T-helper 17 cell (primary cell): ENCODE results near the gene ASB4. TPM values are rescaled to one million over a fixed set of nuclear protein-coding genes. Genes with fewer than 3 reads are reported as not detected.
"Not testable (repeated sequence)": the region's sequence is repeated elsewhere in the genome, so short reads cannot be mapped to it uniquely, and the experiment has no call there.

Experiments
- ATAC-seq: fragments of 150-1000 bp; cut with Tn5 transposase; 2 replicates; pipeline ENCODE4 v1.10.0; 2021; ENCODE audit warnings: mild to moderate bottlenecking, moderate library complexity
- DNase-seq, 3 donors: peaks; one replicate each; pipeline versions ENCODE4 v3.0.0 to v3.0.0-alpha.2; 2020 to 2021
- H3K9me3 ChIP-seq: one replicate; pipeline ENCODE4 v1.7.0; 2013; ENCODE audit warnings: low read length, mild to moderate bottlenecking; ENCODE audit not compliant: control insufficient read depth, poor library complexity, severe bottlenecking
- H3K27ac Mint-ChIP-seq: one replicate; pipeline ENCODE4 v1.8.0; 2022; ENCODE audit warnings: mild to moderate bottlenecking, moderate library complexity, mixed read lengths
- H3K27me3 Mint-ChIP-seq: one replicate; pipeline ENCODE4 v1.8.0; 2022; ENCODE audit warnings: mixed read lengths
- H3K36me3 Mint-ChIP-seq: one replicate; pipeline ENCODE4 v1.8.0; 2022; ENCODE audit warnings: low read depth, mixed read lengths
- H3K4me1 Mint-ChIP-seq: one replicate; pipeline ENCODE4 v1.8.0; 2022; ENCODE audit warnings: mild to moderate bottlenecking, mixed read lengths
- H3K4me3 Mint-ChIP-seq: one replicate; pipeline ENCODE4 v1.8.0; 2022; ENCODE audit warnings: mild to moderate bottlenecking, moderate library complexity, mixed read lengths
- total RNA-seq, 4 donors: library from RNA in 2 of 4; stranded (reverse) in 2 of 4; gene quantifications; one replicate each; pipeline ENCODE4 v1.2.3 and lab custom pipeline; 2022 to 2026

ASB4 gene
- total RNA-seq = not detected
- 0 reads per million in 2 donors for total RNA-seq (lab: John Stamatoyannopoulos, UW)

GRCh38 chr7:95485391-95486123 lies at the start of gene ASB4:
Gene ASB4 (plus strand): TSS chr7:95485943. CDS start chr7:95485972, 29 bp downstream.
- no peaks in the 10 kb centered on the region for H3K4me1 Mint-ChIP-seq
- no peak for DNase-seq
- ATAC-seq = no peak
- H3K9me3 ChIP-seq = no peaks in the 10 kb centered on the region
- H3K36me3 Mint-ChIP-seq = no peaks in the 10 kb centered on the region
- peaks cover 13% of the 10 kb centered on the region for H3K27me3 Mint-ChIP-seq
- no peak within 1 kb of the TSS for H3K4me3 Mint-ChIP-seq
- no peak within 1 kb of the TSS for H3K27ac Mint-ChIP-seq

- no peak overlapping the region for H3K27ac Mint-ChIP-seq
- peaks cover 16% of the 10 kb centered on the region for H3K4me1 Mint-ChIP-seq
- peaks cover 3% of the 10 kb centered on the region for H3K36me3 Mint-ChIP-seq
- no peak for ATAC-seq
- no peak for DNase-seq
- H3K9me3 ChIP-seq = no peaks in the 10 kb centered on the region
- H3K4me3 Mint-ChIP-seq = no peak overlapping the region
- H3K27me3 Mint-ChIP-seq = no peaks in the 10 kb centered on the region
Measured at GRCh38 chr7:95436407-95436806, 49.3 kb upstream of the ASB4 start.

GRCh38 chr7:95440394-95441038 lies 45.2 kb upstream of the ASB4 start:
- Mint-ChIP-seq H3K4me3 (no peak overlapping the region), H3K36me3 (no peaks in the 10 kb centered on the region), H3K27ac (no peak overlapping the region), H3K4me1 (peaks cover 3% of the 10 kb centered on the region), H3K27me3 (peaks cover 11% of the 10 kb centered on the region)
- no peak for ATAC-seq
- DNase-seq = no peak
- H3K9me3 ChIP-seq = no peaks in the 10 kb centered on the region

- no peak for DNase-seq
- ATAC-seq = no peak
- no peaks in the 10 kb centered on the region for H3K9me3 ChIP-seq
- H3K27ac Mint-ChIP-seq = no peak overlapping the region
- no peaks in the 10 kb centered on the region for H3K36me3 Mint-ChIP-seq
- H3K4me1 Mint-ChIP-seq = peaks cover 3% of the 10 kb centered on the region
- H3K27me3 Mint-ChIP-seq = peaks cover 11% of the 10 kb centered on the region
- H3K4me3 Mint-ChIP-seq = no peak overlapping the region
Measured at GRCh38 chr7:95441042-95441823, 44.5 kb upstream of the ASB4 start.

- no peak overlapping the region for H3K27ac Mint-ChIP-seq
- H3K4me3 Mint-ChIP-seq = no peak overlapping the region
- DNase-seq (no peak), ATAC-seq (no peak)
- no peaks in the 10 kb centered on the region for H3K9me3 ChIP-seq
- H3K27me3 Mint-ChIP-seq = peaks cover 11% of the 10 kb centered on the region
- H3K4me1 Mint-ChIP-seq = peaks cover 3% of the 10 kb centered on the region
- no peaks in the 10 kb centered on the region for H3K36me3 Mint-ChIP-seq
Measured at GRCh38 chr7:95444796-95445195, 40.9 kb upstream of the ASB4 start.

DNA sequence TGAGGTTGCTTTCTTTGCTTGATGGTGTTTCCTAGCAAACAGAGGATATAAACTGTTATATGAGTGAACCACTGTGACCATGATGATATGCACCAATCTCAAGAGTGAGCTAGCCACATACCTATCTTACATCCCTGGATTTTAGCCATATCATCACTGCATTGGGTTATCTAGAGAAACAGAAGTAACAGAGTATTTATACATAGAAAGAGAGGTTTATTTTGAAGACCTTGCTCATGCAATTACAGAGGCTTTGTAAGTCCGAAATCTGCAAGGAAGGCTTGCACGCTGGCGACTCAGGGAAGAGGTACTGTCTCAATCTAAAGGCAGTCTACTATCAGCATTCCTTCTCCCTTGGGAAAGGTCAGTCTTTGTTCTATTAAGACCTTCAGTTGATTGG lies 39.1 kb upstream of the ASB4 start:
- Mint-ChIP-seq H3K27ac (no peak overlapping the region), H3K27me3 (peaks cover 11% of the 10 kb centered on the region), H3K4me1 (no peaks in the 10 kb centered on the region), H3K4me3 (no peak overlapping the region), H3K36me3 (no peaks in the 10 kb centered on the region)
- DNase-seq = no peak
- ATAC-seq = no peak
- no peaks in the 10 kb centered on the region for H3K9me3 ChIP-seq

GRCh38 chr7:95454438-95455045 lies 31.2 kb upstream of the ASB4 start:
- H3K4me1 Mint-ChIP-seq = no peaks in the 10 kb centered on the region
- no peak overlapping the region for H3K4me3 Mint-ChIP-seq
- ATAC-seq (no peak), DNase-seq (no peak)
- H3K27ac Mint-ChIP-seq = no peak overlapping the region
- peaks cover 3% of the 10 kb centered on the region for H3K9me3 ChIP-seq
- no peaks in the 10 kb centered on the region for H3K27me3 Mint-ChIP-seq
- H3K36me3 Mint-ChIP-seq = peaks cover 7% of the 10 kb centered on the region

DNA sequence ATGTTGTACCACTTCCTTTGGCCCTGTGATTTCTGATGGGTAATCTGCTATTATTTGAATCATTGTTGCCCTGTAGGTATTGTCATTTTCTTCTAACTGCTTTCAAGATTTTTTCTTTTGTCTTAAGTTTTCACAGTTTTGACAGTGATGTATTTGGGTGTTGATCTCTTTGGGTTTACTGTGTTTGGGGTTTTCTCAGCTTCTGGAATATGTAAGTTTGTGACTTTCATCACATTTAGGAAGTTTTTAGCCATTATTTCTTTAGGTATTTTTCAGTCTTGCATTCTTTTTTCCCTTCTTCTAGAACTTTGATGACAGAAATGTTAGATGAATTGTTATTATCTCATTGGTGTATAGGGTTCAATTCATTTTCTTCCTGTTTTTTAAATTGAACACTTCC lies 27.8 kb upstream of the ASB4 start:
- peaks cover 3% of the 10 kb centered on the region for H3K36me3 Mint-ChIP-seq
- H3K9me3 ChIP-seq = peaks cover 3% of the 10 kb centered on the region
- no peak overlapping the region for H3K4me3 Mint-ChIP-seq
- H3K27me3 Mint-ChIP-seq = peaks cover 7% of the 10 kb centered on the region
- no peak overlapping the region for H3K27ac Mint-ChIP-seq
- no peak for ATAC-seq
- no peak for DNase-seq
- no peaks in the 10 kb centered on the region for H3K4me1 Mint-ChIP-seq

- not testable (repeated sequence) for DNase-seq, ATAC-seq, H3K36me3 Mint-ChIP-seq, H3K27ac Mint-ChIP-seq, H3K27me3 Mint-ChIP-seq, H3K9me3 ChIP-seq, H3K4me1 Mint-ChIP-seq, H3K4me3 Mint-ChIP-seq
Measured at GRCh38 chr7:95460653-95461052, 25.1 kb upstream of the ASB4 start.

DNA sequence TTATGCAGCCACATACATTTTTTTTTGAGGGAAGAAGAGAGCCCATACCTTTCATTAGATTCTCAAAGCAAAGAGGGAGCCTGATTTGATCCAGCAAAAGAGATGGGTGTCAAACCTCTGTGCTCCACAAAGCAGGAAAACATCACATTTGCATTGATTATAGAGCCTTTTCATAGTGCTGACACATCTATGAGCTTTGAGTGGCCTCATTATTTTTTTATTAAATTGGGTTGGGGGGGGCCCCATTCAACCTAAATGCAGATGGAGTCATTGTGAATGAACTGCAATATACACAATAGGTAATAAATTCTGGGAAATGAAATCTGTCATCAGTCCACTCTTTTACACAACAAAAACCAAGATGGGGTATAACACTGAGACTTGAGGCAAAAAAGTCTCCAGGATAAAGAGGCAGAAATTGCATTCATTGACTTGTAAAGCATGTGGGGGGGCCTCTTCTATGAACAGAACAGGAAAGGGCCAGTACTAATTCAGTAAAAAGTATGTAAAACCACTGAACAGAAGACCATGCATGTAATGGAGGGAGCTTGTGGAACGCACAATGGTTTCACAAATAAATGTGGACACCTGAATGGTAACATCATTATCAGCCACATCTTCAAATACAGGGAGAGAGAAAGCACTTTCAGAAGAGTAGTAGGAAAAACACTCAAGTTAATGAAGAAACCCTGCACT lies 17.7 kb upstream of the ASB4 start:
- no peak overlapping the region for H3K4me3 Mint-ChIP-seq
- no peaks in the 10 kb centered on the region for H3K4me1 Mint-ChIP-seq
- ATAC-seq (no peak), DNase-seq (no peak)
- no peaks in the 10 kb centered on the region for H3K9me3 ChIP-seq
- peaks cover 8% of the 10 kb centered on the region for H3K27me3 Mint-ChIP-seq
- no peaks in the 10 kb centered on the region for H3K36me3 Mint-ChIP-seq
- no peak overlapping the region for H3K27ac Mint-ChIP-seq

- no peaks in the 10 kb centered on the region for H3K9me3 ChIP-seq
- no peak for DNase-seq
- no peak overlapping the region for H3K4me3 Mint-ChIP-seq
- peaks cover 10% of the 10 kb centered on the region for H3K27me3 Mint-ChIP-seq
- no peaks in the 10 kb centered on the region for H3K36me3 Mint-ChIP-seq
- no peak for ATAC-seq
- H3K4me1 Mint-ChIP-seq = no peaks in the 10 kb centered on the region
- no peak overlapping the region for H3K27ac Mint-ChIP-seq
Measured at GRCh38 chr7:95469187-95469586, 16.6 kb upstream of the ASB4 start.

GRCh38 chr7:95469848-95470247 lies 15.9 kb upstream of the ASB4 start:
- ATAC-seq (no peak), DNase-seq (no peak)
- Mint-ChIP-seq H3K4me3 (no peak overlapping the region), H3K27ac (no peak overlapping the region), H3K36me3 (no peaks in the 10 kb centered on the region), H3K27me3 (peaks cover 10% of the 10 kb centered on the region), H3K4me1 (no peaks in the 10 kb centered on the region)
- H3K9me3 ChIP-seq = no peaks in the 10 kb centered on the region

DNA sequence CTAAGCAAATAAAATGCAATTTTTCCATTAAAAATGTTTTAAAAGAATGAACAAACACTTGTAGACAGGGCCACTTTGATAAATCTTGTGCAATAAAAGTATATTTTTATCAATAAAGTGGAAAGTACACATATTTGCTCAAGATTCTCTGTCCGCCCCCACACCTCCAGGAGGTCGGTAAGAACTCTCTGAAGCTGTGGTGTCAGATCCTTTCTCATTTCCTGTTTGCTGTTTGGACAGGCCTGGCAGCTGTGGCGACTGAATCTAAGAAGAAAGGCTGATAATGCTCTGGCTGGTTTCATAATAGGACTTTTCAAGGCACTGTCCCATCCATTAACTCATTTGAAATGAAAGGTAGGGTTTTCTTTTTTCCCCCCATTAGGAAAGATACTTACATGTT lies 15.3 kb upstream of the ASB4 start:
- H3K9me3 ChIP-seq = no peaks in the 10 kb centered on the region
- no peaks in the 10 kb centered on the region for H3K36me3 Mint-ChIP-seq
- no peak overlapping the region for H3K27ac Mint-ChIP-seq
- no peak overlapping the region for H3K4me3 Mint-ChIP-seq
- ATAC-seq (no peak), DNase-seq (no peak)
- peaks cover 10% of the 10 kb centered on the region for H3K27me3 Mint-ChIP-seq
- H3K4me1 Mint-ChIP-seq = no peaks in the 10 kb centered on the region
